ENCODE data around the gene FBXO31.

- TF ChIP-seq CTCF (IDR thresholded peaks at IDR 0.05): no peak
- TF ChIP-seq POLR2A (IDR thresholded peaks at IDR 0.05): no peak
- no peak for TF ChIP-seq EP300 (IDR thresholded peaks at IDR 0.05)
These were observed 7.9 kb upstream of the FBXO31 start for GRCh38 chr16:87391324-87391949.
